Fibroblast of mammary gland (primary cell): ENCODE measurements around the gene FBXO22.
A peak's percentile ranks its signal among the peaks of the same experiment; 100 is the strongest.

Experiments
- DNase-seq: peaks from one replicate; pipeline ENCODE4 v3.0.0-alpha.2; 2010; ENCODE audit warnings: low read depth
- H3K4me3 ChIP-seq: 2 replicates; pipeline ENCODE4 v1.5.1; 2011; ENCODE audit warnings: low read depth, mild to moderate bottlenecking, low read length, moderate library complexity; ENCODE audit not compliant: control insufficient read depth
- TF ChIP-seq, protein P1 (sequence below): conservative IDR thresholded peaks from 2 replicates; pipeline ENCODE4 v1.5.1; 2011; ENCODE audit warnings: low read depth, low read length, inconsistent platforms; ENCODE audit not compliant: control insufficient read depth, insufficient read depth

FBXO22 gene

DNA sequence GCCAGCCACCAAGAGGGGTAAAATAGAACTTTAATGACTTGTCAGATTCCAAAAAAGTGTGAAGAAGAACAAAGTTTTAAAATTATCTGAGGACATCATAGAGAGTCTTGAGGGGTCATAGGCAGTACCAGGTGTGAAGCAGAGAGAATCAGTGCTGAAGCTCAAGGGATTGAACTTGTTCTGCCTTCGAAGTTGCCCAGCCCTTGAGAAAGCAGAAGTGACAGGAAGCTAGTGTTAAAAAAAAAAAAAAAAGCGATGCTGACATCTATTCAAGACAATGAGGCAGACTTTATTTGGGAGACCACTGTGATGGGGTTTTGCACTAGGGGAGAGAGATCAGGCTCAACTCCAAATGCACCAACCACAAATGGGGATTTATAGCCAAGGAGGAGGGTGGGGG, 21.8 kb downstream of the FBXO22 start:
- no peak overlapping the region for H3K4me3 ChIP-seq
- TF ChIP-seq, protein P1, sequence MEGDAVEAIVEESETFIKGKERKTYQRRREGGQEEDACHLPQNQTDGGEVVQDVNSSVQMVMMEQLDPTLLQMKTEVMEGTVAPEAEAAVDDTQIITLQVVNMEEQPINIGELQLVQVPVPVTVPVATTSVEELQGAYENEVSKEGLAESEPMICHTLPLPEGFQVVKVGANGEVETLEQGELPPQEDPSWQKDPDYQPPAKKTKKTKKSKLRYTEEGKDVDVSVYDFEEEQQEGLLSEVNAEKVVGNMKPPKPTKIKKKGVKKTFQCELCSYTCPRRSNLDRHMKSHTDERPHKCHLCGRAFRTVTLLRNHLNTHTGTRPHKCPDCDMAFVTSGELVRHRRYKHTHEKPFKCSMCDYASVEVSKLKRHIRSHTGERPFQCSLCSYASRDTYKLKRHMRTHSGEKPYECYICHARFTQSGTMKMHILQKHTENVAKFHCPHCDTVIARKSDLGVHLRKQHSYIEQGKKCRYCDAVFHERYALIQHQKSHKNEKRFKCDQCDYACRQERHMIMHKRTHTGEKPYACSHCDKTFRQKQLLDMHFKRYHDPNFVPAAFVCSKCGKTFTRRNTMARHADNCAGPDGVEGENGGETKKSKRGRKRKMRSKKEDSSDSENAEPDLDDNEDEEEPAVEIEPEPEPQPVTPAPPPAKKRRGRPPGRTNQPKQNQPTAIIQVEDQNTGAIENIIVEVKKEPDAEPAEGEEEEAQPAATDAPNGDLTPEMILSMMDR, result no peak

DNA sequence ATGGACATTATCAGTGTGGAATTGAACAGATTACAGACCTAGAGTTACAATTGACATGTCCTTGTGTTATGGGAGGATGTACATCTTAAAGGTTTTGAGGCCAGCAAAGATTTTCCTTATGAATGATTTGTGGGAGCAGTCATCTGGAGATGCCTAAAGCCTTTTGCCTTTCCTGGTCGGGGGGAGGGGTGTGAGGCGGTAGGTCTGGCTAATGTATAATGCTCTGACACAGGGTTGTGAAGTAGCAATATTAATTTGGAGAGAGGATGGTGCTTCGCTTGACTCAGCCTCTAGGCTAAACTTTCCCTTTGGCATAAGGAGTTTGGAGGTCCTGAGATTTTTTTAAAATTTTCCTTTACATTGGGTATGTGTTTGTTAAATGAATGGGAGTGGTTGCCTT, 23.3 kb downstream of the FBXO22 start:
- TF ChIP-seq, protein P1, result no peak
- H3K4me3 ChIP-seq, result no peak overlapping the region
- DNase-seq, result no peak

More for the DNA sequence above, 21.8 kb downstream of the FBXO22 start:
- DNase-seq, result no peak

DNA sequence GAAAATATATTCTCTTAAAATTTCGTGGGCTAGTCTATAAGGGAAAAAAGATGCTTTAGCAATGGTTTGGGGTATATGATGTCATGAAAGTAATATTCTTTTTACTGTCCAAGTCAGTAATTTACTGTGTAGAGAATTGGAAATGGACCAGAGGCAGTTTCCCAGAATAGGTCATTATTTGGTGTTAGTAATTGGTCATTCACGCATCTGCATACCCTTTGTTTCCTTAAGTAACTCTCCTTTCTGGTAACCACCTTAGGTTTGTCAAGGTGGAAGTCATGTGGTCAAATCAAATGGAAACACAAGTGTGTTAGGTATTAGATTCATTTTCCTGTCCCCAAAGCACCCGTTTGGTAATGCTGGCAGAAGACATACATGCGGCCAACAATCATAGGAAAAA, 23.9 kb downstream of the FBXO22 start:
- TF ChIP-seq, protein P1, result no peak
- no peak for DNase-seq

DNA sequence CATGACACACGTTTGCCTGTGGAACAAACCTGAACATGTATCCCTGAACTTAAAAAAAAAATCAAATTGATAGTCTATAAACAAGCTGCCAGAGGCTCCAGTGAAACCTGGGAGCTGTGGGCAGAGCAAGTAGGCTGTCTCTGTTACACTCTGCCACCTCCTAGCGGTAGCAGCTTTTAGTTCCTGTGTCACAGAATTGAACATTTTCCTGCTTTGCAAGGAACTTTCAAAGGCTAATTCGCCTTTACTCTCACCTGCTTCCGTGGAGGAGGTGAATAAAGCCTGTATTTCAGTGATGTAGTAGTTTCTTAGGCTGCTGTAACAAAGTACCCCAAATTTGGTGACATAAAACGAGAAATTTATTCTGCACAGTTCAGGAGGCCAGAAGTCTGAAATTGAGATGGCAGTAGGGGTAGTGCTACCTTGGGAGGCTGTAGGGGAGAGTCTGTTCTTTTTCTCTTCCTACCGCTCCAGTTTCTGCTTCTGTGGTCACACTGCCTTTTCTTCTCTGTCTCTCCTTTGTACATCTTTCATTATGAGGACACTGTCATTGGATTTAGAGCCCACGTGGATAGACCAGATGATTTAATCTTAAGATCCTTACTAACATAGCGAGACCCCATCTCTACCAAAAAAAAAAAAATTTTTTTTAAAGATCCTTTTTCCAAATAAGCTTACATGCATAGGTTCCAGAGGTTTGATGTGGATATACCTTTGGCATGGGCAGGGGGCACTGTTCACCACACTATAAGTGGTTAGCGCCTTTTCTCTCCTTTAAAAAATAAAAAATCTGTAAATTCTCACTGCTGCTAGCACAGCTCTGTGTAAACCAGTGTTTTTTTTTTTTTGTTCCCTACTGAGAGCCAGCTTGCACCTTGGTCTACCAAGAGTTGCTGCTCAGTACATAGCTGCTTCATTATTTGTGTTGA, 25.3 kb downstream of the FBXO22 start:
- no peak overlapping the region for H3K4me3 ChIP-seq
- no peak for DNase-seq
- TF ChIP-seq, protein P1, result peak; percentile 22

More for the DNA sequence above, 23.9 kb downstream of the FBXO22 start:
- no peak overlapping the region for H3K4me3 ChIP-seq

DNA sequence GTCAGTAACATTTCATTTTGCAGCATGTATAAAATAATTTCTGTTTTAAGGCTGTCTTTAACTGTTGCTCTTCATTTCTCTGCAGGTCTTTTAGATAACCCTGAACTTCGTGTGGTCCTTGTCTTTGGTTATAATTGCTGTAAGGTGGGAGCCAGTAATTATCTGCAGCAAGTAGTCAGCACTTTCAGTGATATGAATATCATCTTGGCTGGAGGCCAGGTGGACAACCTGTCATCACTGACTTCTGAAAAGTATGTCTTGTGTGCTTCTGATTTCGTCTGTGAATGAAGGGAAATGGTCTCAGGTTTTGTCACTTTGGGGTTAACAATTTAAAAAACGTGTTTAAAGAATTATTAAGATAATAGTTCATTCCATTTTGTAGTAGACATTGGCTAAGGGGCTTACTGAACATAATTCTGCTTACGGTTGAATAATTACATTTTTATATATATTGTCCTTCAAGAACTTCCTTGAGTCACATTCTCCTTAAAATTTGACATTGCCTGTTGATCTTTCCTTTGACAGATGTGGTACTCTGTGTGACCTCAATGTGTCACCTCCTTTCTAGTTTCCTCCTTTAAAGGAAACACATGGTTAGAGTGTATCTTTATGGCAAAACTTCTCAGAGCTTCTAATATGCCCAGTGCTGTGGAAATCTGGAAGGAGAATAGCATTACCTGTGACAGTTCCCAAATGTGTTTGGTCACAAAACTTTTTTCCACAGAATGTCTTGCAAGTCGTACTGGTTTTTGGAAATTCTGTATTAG, 26.3 kb downstream of the FBXO22 start:
- DNase-seq, result no peak
- TF ChIP-seq, protein P1, result no peak
- H3K4me3 ChIP-seq, result no peak overlapping the region

DNA sequence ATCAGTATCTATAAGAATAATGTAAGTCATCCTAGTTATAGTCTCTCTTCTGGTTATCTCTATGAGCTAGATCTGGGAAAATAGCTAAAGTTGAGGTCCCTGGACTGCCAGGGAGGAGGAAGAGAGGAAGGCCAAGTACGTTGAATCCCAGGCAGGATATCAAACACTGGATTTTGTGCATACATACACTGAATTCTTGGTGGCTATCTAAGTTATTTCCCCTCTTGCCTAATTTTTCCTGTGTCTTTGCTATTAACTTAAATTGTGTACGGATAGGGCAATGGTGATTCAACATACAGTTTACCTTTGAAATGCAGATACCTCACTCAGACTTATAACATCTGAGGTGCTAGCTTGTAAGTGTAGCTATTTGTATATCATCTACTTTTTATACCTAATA, 27.2 kb downstream of the FBXO22 start:
- TF ChIP-seq, protein P1, result no peak
- no peak for DNase-seq
- no peak overlapping the region for H3K4me3 ChIP-seq
